Measurements from ENCODE around the gene RAB11FIP4. TPM values are rescaled to one million over a fixed set of nuclear protein-coding genes. Genes with fewer than 3 reads are reported as not detected.

RAB11FIP4 gene
- total and polyA plus RNA-seq, 2 of the 13 experiments (the other 11 are each of a cell fraction or from before 2014, with no cell fraction given): 28.0 to 89.3 TPM

- TF ChIP-seq ZBTB49 (CRISPR knock-in tag; IDR thresholded peaks at IDR 0.05; ENCODE audit: borderline replicate concordance) (peak; percentile 89), EED (CRISPR knock-in tag; IDR thresholded peaks at IDR 0.05) (no peak), ZNF704 (CRISPR knock-in tag; IDR thresholded peaks at IDR 0.05; ENCODE audit: borderline replicate concordance) (no peak), CBX2 (IDR thresholded peaks at IDR 0.05; ENCODE audit: low read depth, low read length) (no peak), CBX2 (CRISPR knock-in tag; IDR thresholded peaks at IDR 0.05; ENCODE audit: low read depth) (no peak), ZGPAT (CRISPR knock-in tag; IDR thresholded peaks at IDR 0.05) (no peak), ZIK1 (CRISPR knock-in tag; IDR thresholded peaks at IDR 0.05; ENCODE audit: borderline replicate concordance, low read depth) (no peak), ZFP37 (CRISPR knock-in tag; IDR thresholded peaks at IDR 0.05; ENCODE audit: borderline replicate concordance) (peak; percentile 83; the same call in 1 of the 2 replicates), TBL1XR1 (IDR thresholded peaks at IDR 0.05; ENCODE audit: borderline replicate concordance, low read length, partially characterized antibody) (no peak), SRSF4 (IDR thresholded peaks at IDR 0.05; ENCODE audit: low read depth, low read length, poor library complexity, severe bottlenecking) (no peak), ZNF432 (CRISPR knock-in tag; IDR thresholded peaks at IDR 0.05; ENCODE audit: borderline replicate concordance) (no peak), NONO (IDR thresholded peaks at IDR 0.05) (no peak), NONO (CRISPR knock-in tag; conservative IDR thresholded peaks at IDR 0.05) (no peak), USF2 (IDR thresholded peaks at IDR 0.05; ENCODE audit: low read depth, low read length) (no peak), USF2 (CRISPR knock-in tag; IDR thresholded peaks at IDR 0.05; ENCODE audit: borderline replicate concordance) (no peak), NFATC3 (CRISPR knock-in tag; IDR thresholded peaks at IDR 0.05) (no peak), HIC2 (CRISPR knock-in tag; IDR thresholded peaks at IDR 0.05; ENCODE audit: low read depth) (no peak), NFE2L1 (CRISPR knock-in tag; IDR thresholded peaks at IDR 0.05; ENCODE audit: borderline replicate concordance) (no peak), ZNF276 (CRISPR knock-in tag; IDR thresholded peaks at IDR 0.05; ENCODE audit: low read depth) (no peak)
Observed at GRCh38 chr17:31394544-31394943, 3.1 kb downstream of the RAB11FIP4 start (continued).

Measured in HepG2 (cell line).